HepG2 (cell line): Measurements from ENCODE around the gene GRB7. TPM values are rescaled to one million over a fixed set of nuclear protein-coding genes. Genes with fewer than 3 reads are reported as not detected.

Source experiments
- ARID4A ChIP-seq: sonication (generic); formaldehyde crosslinking; IDR thresholded peaks from 2 replicates; pipeline ENCODE4 v1.5.0; 2020; ENCODE audit warnings: mild to moderate bottlenecking, missing genetic modification reagents, borderline replicate concordance
- E2F1 ChIP-seq: sonication (generic); formaldehyde crosslinking; IDR thresholded peaks from 2 replicates; pipeline ENCODE4 v1.5.0; 2020; ENCODE audit warnings: missing genetic modification reagents
- GLI4 ChIP-seq: sonication (generic); formaldehyde crosslinking; IDR thresholded peaks from 2 replicates; pipeline ENCODE4 v1.5.1; 2020; ENCODE audit warnings: missing genetic modification reagents, mild to moderate bottlenecking, moderate library complexity, borderline replicate concordance
- HCFC1 ChIP-seq: fragments of 150-350 bp; IDR thresholded peaks from 2 replicates; pipeline ENCODE4 v1.6.1; 2014; ENCODE audit warnings: low read depth, low read length
- NFIC ChIP-seq: IDR thresholded peaks from 2 replicates; pipeline ENCODE4 v1.6.1; 2012; ENCODE audit warnings: mild to moderate bottlenecking, low read length, inconsistent platforms
- SIX4 ChIP-seq: sonication (generic); formaldehyde crosslinking; IDR thresholded peaks from 2 replicates; pipeline ENCODE4 v1.4.0; 2020; ENCODE audit warnings: missing genetic modification reagents
- SKIL ChIP-seq: sonication (generic); formaldehyde crosslinking; IDR thresholded peaks from 2 replicates; pipeline ENCODE4 v1.8.0; 2022; ENCODE audit warnings: missing genetic modification reagents, mild to moderate bottlenecking, moderate library complexity, borderline replicate concordance
- TRIM24 ChIP-seq: sonication (generic); formaldehyde crosslinking; IDR thresholded peaks from 2 replicates; pipeline ENCODE4 v1.8.0; 2022; ENCODE audit warnings: mild to moderate bottlenecking, missing genetic modification reagents
- USF2 ChIP-seq, 2 experiments: sonication (generic) in 1 of 2; formaldehyde crosslinking in 1 of 2; IDR thresholded peaks; 2 replicates each; pipeline versions ENCODE4 v1.5.1 to v1.6.1; 2011 to 2020; ENCODE audit warnings: borderline replicate concordance in 1 of 2, low read depth in 1 of 2, low read length in 1 of 2, mild to moderate bottlenecking in 1 of 2, missing genetic modification reagents in 1 of 2, moderate library complexity in 1 of 2
- ZFP90 ChIP-seq: sonication (generic); formaldehyde crosslinking; IDR thresholded peaks from 2 replicates; pipeline ENCODE4 v1.8.0; 2022; ENCODE audit warnings: missing genetic modification reagents, mild to moderate bottlenecking, inconsistent platforms, borderline replicate concordance
- ZNF101 ChIP-seq: sonication (generic); formaldehyde crosslinking; IDR thresholded peaks from 2 replicates; pipeline ENCODE4 v1.4.0; 2020; ENCODE audit warnings: mild to moderate bottlenecking, low read depth, missing genetic modification reagents, borderline replicate concordance
- ZNF143 ChIP-seq: sonication (generic); formaldehyde crosslinking; IDR thresholded peaks from 2 replicates; pipeline ENCODE4 v1.4.0; 2020; ENCODE audit warnings: missing genetic modification reagents
- ZNF24 ChIP-seq: fragments of 450-650 bp; IDR thresholded peaks from 2 replicates; pipeline ENCODE4 v1.6.1; 2017; ENCODE audit warnings: antibody characterized with exemption, mild to moderate bottlenecking
- ZNF484 ChIP-seq: sonication (generic); formaldehyde crosslinking; IDR thresholded peaks from 2 replicates; pipeline ENCODE4 v1.5.1; 2020; ENCODE audit warnings: mild to moderate bottlenecking, low read depth, missing genetic modification reagents, borderline replicate concordance
- ZNF556 ChIP-seq: sonication (generic); formaldehyde crosslinking; IDR thresholded peaks from 2 replicates; pipeline ENCODE4 v1.4.0; 2020; ENCODE audit warnings: mild to moderate bottlenecking, missing genetic modification reagents, borderline replicate concordance
- ZNF615 ChIP-seq: sonication (generic); formaldehyde crosslinking; IDR thresholded peaks from 2 replicates; pipeline ENCODE4 v1.5.0; 2020; ENCODE audit warnings: mild to moderate bottlenecking, missing genetic modification reagents, borderline replicate concordance
- ZNF629 ChIP-seq: sonication (generic); formaldehyde crosslinking; conservative IDR thresholded peaks from 2 replicates; pipeline ENCODE4 v1.5.0; 2020; ENCODE audit warnings: missing genetic modification reagents
- ZNF776 ChIP-seq: sonication (generic); formaldehyde crosslinking; IDR thresholded peaks from 2 replicates; pipeline ENCODE4 v1.4.0; 2020; ENCODE audit warnings: mild to moderate bottlenecking, missing genetic modification reagents
- polyA plus RNA-seq, 8 experiments: library from polyadenylated mRNA; depleted of rRNA in 3 of 8; stranded (reverse) in 7 of 8; unstranded in 1 of 8; fragments of >200 nt; fragmentation: Illumina TruSeq in 4 of 8; extraction: Trizol in 4 of 8; gene quantifications; 2 replicates each; pipeline versions ENCODE4 v1.2.1 to v1.2.3, GENCODE V29; 2011 to 2016; ENCODE audit warnings: low read depth in 4 of 8, missing spikeins in 1 of 8, mixed read lengths in 1 of 8; ENCODE audit not compliant: insufficient read depth in 1 of 8
- total RNA-seq, 5 experiments: library from RNA; depleted of rRNA; stranded (reverse); fragments of >200 nt; fragmentation: Illumina TruSeq; extraction: Trizol; gene quantifications; 2 replicates each; pipeline ENCODE4 v1.2.3, GENCODE V29; 2016; ENCODE audit warnings: low read depth in 1 of 5

GRB7 gene
- total and polyA plus RNA-seq, 2 of the 13 experiments (the other 11 are each of a cell fraction or from before 2014, with no cell fraction given) = 60.2 to 77.7 TPM

GRCh38 chr17:39730095-39730921 lies 7.4 kb upstream of the GRB7 start, which contains the start of gene MIEN1 (continued):
- no peak for TF ChIP-seq ZNF484
- no peak for TF ChIP-seq ZNF629 (CRISPR knock-in tag)
- TF ChIP-seq GLI4 (CRISPR knock-in tag) = 0 out of 2 replicates have a peak, but pooled peaks have one; percentile 41
- peak; percentile 50; the same call in 1 of the 2 replicates for TF ChIP-seq ZNF143 (CRISPR knock-in tag)
- peak; percentile 95 for TF ChIP-seq ZNF556 (CRISPR knock-in tag)
- no peak for TF ChIP-seq ZNF615
- no peak for TF ChIP-seq NFIC
- TF ChIP-seq ARID4A = peak; percentile 97
- 0 out of 2 replicates have a peak, but pooled peaks have one; percentile 34 for TF ChIP-seq ZNF24
- TF ChIP-seq ZNF776 (CRISPR knock-in tag) = no peak
- TF ChIP-seq E2F1 (CRISPR knock-in tag) = no peak
- TF ChIP-seq SKIL (CRISPR knock-in tag) = 0 out of 2 replicates have a peak, but pooled peaks have one; percentile 9
- TF ChIP-seq TRIM24 (CRISPR knock-in tag) = no peak
- no peak; the same call in 1 of the 2 replicates for TF ChIP-seq SIX4 (CRISPR knock-in tag)
- TF ChIP-seq USF2 (IDR thresholded peaks at IDR 0.05; ENCODE audit: low read depth, low read length) = peak; percentile 92
- TF ChIP-seq USF2 (CRISPR knock-in tag; IDR thresholded peaks at IDR 0.05; ENCODE audit: borderline replicate concordance) = peak; percentile 97
- peak; percentile 95 for TF ChIP-seq ZFP90 (CRISPR knock-in tag)
- TF ChIP-seq ZNF101 = no peak
- peak; percentile 47; the same call in 1 of the 2 replicates for TF ChIP-seq HCFC1
